Right lung (tissue), 5 donors: Measurements from ENCODE around the gene RHBDL1. TPM values are rescaled to one million over a fixed set of nuclear protein-coding genes. Genes with fewer than 3 reads are reported as not detected.
"Not testable (repeated sequence)": the region's sequence is repeated elsewhere in the genome, so short reads cannot be mapped to it uniquely, and the experiment has no call there.

Experiments used
- DNase-seq, 2 donors: peaks; one replicate each; pipeline ENCODE4 v3.0.0-alpha.2; 2013
- polyA plus RNA-seq, 5 donors: library from polyadenylated mRNA; unstranded; fragments of 120-200 nt; gene quantifications; one replicate each; pipeline versions ENCODE4 v1.2.1 to v1.2.3, GENCODE V29; 2013; ENCODE audit warnings: inconsistent platforms in 1 of 5, low replicate concordance in 1 of 5; ENCODE audit not compliant: insufficient read length in 5 of 5, insufficient read depth in 1 of 5

The RHBDL1 gene
- polyA plus RNA-seq, 5 donors, result 0.38 to 1.8 (median 0.81) TPM

GRCh38 chr16:704552-705380 lies 29.3 kb downstream of the RHBDL1 start:
- no peak for DNase-seq

GRCh38 chr16:705431-706188 lies 30.1 kb downstream of the RHBDL1 start, which contains the start of gene FBXL16:
FBXL16 (minus strand) TSS chr16:705801; CDS start chr16:697405, 8,396 bp downstream.
- DNase-seq, result no peak

GRCh38 chr16:706189-707061 lies 31.0 kb downstream of the RHBDL1 start:
- no peak for DNase-seq

- DNase-seq, result no peak
Measured at GRCh38 chr16:707062-707538, 31.6 kb downstream of the RHBDL1 start.

- DNase-seq, result no peak
Measured at GRCh38 chr16:708019-708418, 32.5 kb downstream of the RHBDL1 start.

- DNase-seq, result no peak
Measured at GRCh38 chr16:708959-709358, 33.5 kb downstream of the RHBDL1 start.

- no peak for DNase-seq
Measured at GRCh38 chr16:709566-710499, 34.4 kb downstream of the RHBDL1 start.

GRCh38 chr16:710500-711075 lies 35.1 kb downstream of the RHBDL1 start:
- no peak for DNase-seq

- no peak for DNase-seq
Measured at GRCh38 chr16:711084-711483, 35.6 kb downstream of the RHBDL1 start.

- peak; percentile 48 to 55 for DNase-seq
Measured at GRCh38 chr16:711548-712320, 36.3 kb downstream of the RHBDL1 start.

GRCh38 chr16:712740-713250 lies 37.3 kb downstream of the RHBDL1 start:
- DNase-seq, result not testable (repeated sequence)

- DNase-seq, result no peak
Measured at GRCh38 chr16:714079-714478, 38.6 kb downstream of the RHBDL1 start.

- peak; percentile 85 to 90 for DNase-seq
Measured at GRCh38 chr16:714558-715476, 39.3 kb downstream of the RHBDL1 start, which contains the start of gene METRN. METRN (plus strand) TSS chr16:715118; CDS start chr16:715290, 172 bp downstream.

- DNase-seq, result no peak
Measured at GRCh38 chr16:715477-716199, 40.2 kb downstream of the RHBDL1 start.

GRCh38 chr16:716200-716568 lies 40.7 kb downstream of the RHBDL1 start:
- DNase-seq, result peak in 1 of 2 donors; percentile 53

- no peak for DNase-seq
Measured at GRCh38 chr16:716768-717325, 41.4 kb downstream of the RHBDL1 start.
